GM13977 (cell line): ENCODE measurements around the gene ERMP1.

Experiments
- DNase-seq: peaks from one replicate; pipeline ENCODE4 v3.0.0; 2012; ENCODE audit warnings: low spot score
- in situ Hi-C: fragments of 300-500 bp; cut with MboI; formaldehyde crosslinking; loops from one replicate; pipeline ENCODE4 v1.12.0; 2022; ENCODE audit warnings: low sequenced_read_pairs, low pct_unique_long_range_greater_than_20kb, mixed read lengths, inconsistent platforms; ENCODE audit not compliant: unreplicated experiment
- TF ChIP-seq, protein P1 (sequence below): IDR thresholded peaks from 2 replicates; pipeline ENCODE4 v1.5.1; 2012; ENCODE audit warnings: mild to moderate bottlenecking, control low read depth; ENCODE audit not compliant: insufficient read depth; ENCODE audit errors: extremely low read depth, missing control alignments

ERMP1 gene

DNA sequence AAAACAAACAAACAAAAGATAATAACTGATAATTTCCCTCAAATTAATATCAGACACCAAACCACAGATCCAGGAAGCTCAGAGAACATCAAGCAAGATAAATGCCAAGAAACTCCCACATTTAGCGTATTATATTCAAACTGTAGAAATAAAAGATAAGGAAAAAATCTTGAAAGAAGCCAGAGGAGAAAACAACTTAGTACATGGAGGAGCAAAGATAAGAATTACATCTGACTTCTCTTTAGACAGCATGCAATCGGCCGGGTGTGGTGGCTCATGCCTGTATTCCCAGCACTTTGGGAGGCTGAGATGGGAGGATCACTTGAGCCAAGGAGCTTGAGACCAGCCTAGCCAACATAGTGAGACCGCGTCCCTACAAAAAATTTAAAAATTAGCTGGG, 40.5 kb upstream of the ERMP1 start:
- DNase-seq: no peak
- TF ChIP-seq, protein P1, sequence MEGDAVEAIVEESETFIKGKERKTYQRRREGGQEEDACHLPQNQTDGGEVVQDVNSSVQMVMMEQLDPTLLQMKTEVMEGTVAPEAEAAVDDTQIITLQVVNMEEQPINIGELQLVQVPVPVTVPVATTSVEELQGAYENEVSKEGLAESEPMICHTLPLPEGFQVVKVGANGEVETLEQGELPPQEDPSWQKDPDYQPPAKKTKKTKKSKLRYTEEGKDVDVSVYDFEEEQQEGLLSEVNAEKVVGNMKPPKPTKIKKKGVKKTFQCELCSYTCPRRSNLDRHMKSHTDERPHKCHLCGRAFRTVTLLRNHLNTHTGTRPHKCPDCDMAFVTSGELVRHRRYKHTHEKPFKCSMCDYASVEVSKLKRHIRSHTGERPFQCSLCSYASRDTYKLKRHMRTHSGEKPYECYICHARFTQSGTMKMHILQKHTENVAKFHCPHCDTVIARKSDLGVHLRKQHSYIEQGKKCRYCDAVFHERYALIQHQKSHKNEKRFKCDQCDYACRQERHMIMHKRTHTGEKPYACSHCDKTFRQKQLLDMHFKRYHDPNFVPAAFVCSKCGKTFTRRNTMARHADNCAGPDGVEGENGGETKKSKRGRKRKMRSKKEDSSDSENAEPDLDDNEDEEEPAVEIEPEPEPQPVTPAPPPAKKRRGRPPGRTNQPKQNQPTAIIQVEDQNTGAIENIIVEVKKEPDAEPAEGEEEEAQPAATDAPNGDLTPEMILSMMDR: no peak

DNA sequence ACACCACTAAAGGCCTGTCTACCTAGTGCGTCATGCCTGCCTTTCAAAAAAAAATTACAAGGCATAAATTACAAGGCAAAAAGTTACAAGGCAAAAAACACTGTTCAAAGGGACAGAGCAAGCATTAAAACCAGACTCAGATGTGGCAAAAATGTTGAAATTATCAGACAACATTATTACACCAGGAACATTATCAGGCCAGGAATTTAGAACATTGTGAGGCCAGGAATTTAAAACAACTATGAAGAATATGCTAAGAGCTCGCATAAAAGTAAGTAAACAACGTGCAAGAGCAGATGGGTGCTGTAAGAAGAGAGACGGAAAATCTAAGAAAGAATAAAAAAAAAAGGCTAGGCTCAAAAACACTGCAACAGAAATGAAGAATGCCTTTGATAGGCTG, 39.6 kb upstream of the ERMP1 start:
- in situ Hi-C loops: no loop called here
- DNase-seq: no peak
- TF ChIP-seq, protein P1: no peak

More for the DNA sequence above, 40.5 kb upstream of the ERMP1 start:
- in situ Hi-C loops: no loop called here

DNA sequence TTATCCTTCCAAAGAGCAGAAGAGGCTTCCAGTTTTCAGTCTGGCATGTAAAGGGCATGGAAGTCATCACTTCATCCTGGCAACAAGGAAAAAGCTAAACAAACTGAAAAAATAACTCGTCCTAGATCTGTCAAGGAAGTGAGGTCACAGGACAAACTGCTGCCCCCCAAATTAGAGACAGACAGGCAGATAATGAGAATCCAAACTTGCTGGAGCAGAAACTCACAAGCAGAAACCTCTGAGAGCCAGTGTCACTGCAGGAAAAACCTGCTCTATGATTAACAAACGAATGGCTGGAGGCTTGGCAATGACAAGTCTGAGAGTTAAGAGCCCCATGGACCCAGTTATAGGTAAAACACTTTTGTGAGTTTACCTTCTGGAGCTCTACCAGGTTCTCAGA, 38.9 kb upstream of the ERMP1 start:
- DNase-seq: no peak
- TF ChIP-seq, protein P1: no peak
- in situ Hi-C loops: no loop called here

DNA sequence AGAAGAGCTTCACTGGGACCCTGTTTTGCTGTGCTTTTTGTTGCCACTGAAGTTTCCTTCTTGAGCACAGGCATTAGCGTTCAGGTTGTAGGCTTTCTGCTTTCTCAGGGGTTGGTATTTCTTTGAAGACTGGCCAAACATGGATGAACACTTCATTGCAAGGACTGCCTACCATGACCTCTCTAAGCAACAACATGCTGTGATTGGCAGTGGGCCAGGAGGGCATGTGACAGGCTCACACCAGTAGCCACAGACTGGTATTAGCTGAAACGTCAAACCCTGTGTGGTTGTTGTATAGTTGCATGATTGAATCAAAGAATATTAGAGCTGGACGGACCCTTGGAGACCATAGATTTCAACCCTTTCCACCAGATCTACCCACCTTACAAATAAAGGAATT, 37.8 kb upstream of the ERMP1 start:
- TF ChIP-seq, protein P1: no peak
- in situ Hi-C loops: no loop called here
- DNase-seq: no peak

DNA sequence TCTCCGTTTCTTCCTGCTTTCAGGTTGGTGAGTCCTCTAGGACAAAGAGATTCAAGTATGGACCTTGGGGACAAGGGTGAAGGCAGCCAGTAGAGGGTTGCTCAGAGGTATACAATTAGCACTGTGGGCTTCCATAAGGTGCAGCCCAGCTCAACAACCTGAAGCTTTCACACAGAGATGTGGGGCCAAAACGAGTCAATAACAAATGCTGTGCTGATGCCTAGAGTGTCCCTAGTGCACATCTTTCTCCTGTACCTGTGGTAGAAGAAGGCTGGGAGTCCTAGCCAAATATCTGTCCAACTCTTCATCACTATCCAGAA, 37.1 kb upstream of the ERMP1 start:
- DNase-seq: no peak
- in situ Hi-C loops: no loop called here
- TF ChIP-seq, protein P1: no peak

DNA sequence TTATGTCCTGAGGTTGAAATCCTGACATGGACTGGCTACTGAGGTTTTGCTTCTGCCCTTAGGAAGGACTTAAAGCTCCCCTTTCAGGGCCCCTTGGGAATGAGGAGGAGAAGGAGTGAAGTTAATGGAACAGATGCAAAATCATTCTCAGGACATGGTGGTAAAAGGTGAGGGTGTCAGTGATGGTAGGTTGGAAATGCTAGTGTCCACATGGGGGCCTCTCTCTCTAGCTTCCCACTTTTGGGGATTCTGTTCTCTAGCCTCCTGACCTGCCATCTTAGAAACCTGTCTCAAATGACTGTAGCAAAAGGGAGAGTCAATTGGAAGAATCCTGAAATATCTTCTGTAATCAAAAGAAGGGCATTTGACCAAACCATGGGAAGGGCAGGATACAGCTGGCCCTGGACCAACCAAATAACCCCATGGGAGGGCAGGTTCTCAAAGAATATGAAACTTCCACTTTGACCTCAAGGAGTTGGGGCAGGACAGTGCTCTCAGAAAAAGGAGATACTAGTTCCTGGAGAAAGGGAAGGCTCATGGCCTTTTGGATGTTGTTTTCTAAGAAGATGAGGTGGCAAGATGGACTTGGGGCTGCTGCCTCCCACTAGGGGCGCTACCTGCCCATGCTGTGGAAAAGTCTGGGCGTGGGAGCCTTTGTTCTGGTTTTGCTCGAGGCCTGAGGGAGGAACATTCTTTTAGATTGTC, 36.5 kb upstream of the ERMP1 start:
- TF ChIP-seq, protein P1: peak; percentile 45
- DNase-seq: peak; percentile 37
- in situ Hi-C loops: no loop called here
